Erythroblast (primary cell): ENCODE data around the gene ZNF429.

Experiments used
- GATA1 ChIP-seq: IDR thresholded peaks from 2 replicates; pipeline ENCODE4 v1.6.1; 2011; ENCODE audit warnings: low read depth, mild to moderate bottlenecking, control low read depth, low read length, moderate library complexity
- POLR2A ChIP-seq: IDR thresholded peaks from 2 replicates; pipeline ENCODE4 v1.6.1; 2011; ENCODE audit warnings: mild to moderate bottlenecking, low read length

- no peak for TF ChIP-seq POLR2A
- no peak for TF ChIP-seq GATA1
These were observed 99.0 kb downstream of the ZNF429 start for GRCh38 chr19:21604351-21604926.
